GM23338 (cell line): Measurements from ENCODE around the gene ASTN1. TPM values are rescaled to one million over a fixed set of nuclear protein-coding genes. Genes with fewer than 3 reads are reported as not detected.

Experiments used
- ATAC-seq: fragments of 200-7000 bp; cut with Tn5 transposase; 3 replicates; pipeline ENCODE4 v1.9.1; 2020
- DNase-seq: peaks from one replicate; pipeline ENCODE4 v3.0.0-alpha.2; 2015; ENCODE audit warnings: low spot score
- H2AFZ ChIP-seq: fragments of 200-600 bp; sonication (generic); 2 replicates; pipeline ENCODE4 v1.8.0; 2016; ENCODE audit warnings: antibody characterized with exemption, mild to moderate bottlenecking, moderate library complexity
- H3F3A ChIP-seq: fragments of 200-600 bp; sonication (generic); replicated peaks from 2 replicates; pipeline ENCODE4 v1.8.0; 2017; ENCODE audit warnings: antibody characterized with exemption, mixed run types, low read depth
- H3K27ac ChIP-seq: fragments of 200-600 bp; sonication (generic); 2 replicates; pipeline ENCODE4 v1.6.1; 2016; ENCODE audit warnings: low read depth
- H3K27me3 ChIP-seq: fragments of 200-600 bp; sonication (generic); 2 replicates; pipeline ENCODE4 v1.8.0; 2016; ENCODE audit warnings: mild to moderate bottlenecking, mixed run types, moderate library complexity; ENCODE audit not compliant: insufficient read depth
- H3K36me3 ChIP-seq: fragments of 200-600 bp; sonication (generic); 2 replicates; pipeline ENCODE4 v1.8.0; 2016; ENCODE audit warnings: mild to moderate bottlenecking; ENCODE audit not compliant: insufficient read depth
- H3K4me1 ChIP-seq: fragments of 200-600 bp; sonication (generic); 2 replicates; pipeline ENCODE4 v1.8.0; 2016; ENCODE audit warnings: mild to moderate bottlenecking, moderate library complexity; ENCODE audit not compliant: insufficient read depth
- H3K4me2 ChIP-seq: fragments of 200-600 bp; sonication (generic); 2 replicates; pipeline ENCODE4 v1.7.1; 2017; ENCODE audit warnings: mixed run types
- H3K4me3 ChIP-seq: fragments of 200-600 bp; sonication (generic); 2 replicates; pipeline ENCODE4 v1.6.1; 2016; ENCODE audit warnings: mixed run types
- H3K79me2 ChIP-seq: fragments of 200-600 bp; sonication (generic); replicated peaks from 2 replicates; pipeline ENCODE4 v1.8.0; 2017; ENCODE audit warnings: mild to moderate bottlenecking; ENCODE audit not compliant: insufficient read depth
- H3K9me2 ChIP-seq: fragments of 200-600 bp; sonication (generic); 2 replicates; pipeline ENCODE4 v1.8.0; 2017; ENCODE audit not compliant: insufficient read depth
- H4K20me1 ChIP-seq: fragments of 200-600 bp; sonication (generic); replicated peaks from 2 replicates; pipeline ENCODE4 v1.8.0; 2017; ENCODE audit warnings: mild to moderate bottlenecking; ENCODE audit not compliant: insufficient read depth
- H3K27ac Mint-ChIP-seq: 2 replicates; pipeline ENCODE4 v1.8.0; 2020; ENCODE audit warnings: inconsistent platforms, mild to moderate bottlenecking, moderate library complexity, mixed read lengths
- H3K27me3 Mint-ChIP-seq: 3 replicates; pipeline ENCODE4 v1.8.0; 2022; ENCODE audit warnings: low read depth, mild to moderate bottlenecking, moderate library complexity, mixed read lengths, inconsistent platforms; ENCODE audit not compliant: insufficient read depth, poor library complexity
- H3K36me3 Mint-ChIP-seq: 3 replicates; pipeline ENCODE4 v1.8.0; 2021; ENCODE audit warnings: low read depth, mild to moderate bottlenecking, inconsistent platforms, moderate library complexity, mixed read lengths
- H3K4me1 Mint-ChIP-seq: 3 replicates; pipeline ENCODE4 v1.8.0; 2020; ENCODE audit warnings: mild to moderate bottlenecking, inconsistent platforms, mixed read lengths
- H3K4me3 Mint-ChIP-seq: 3 replicates; pipeline ENCODE4 v1.8.0; 2021; ENCODE audit warnings: moderate library complexity, mild to moderate bottlenecking, inconsistent platforms, mixed read lengths
- H3K9me3 Mint-ChIP-seq: 3 replicates; pipeline ENCODE4 v1.8.0; 2020; ENCODE audit warnings: moderate library complexity, mild to moderate bottlenecking, inconsistent platforms, mixed read lengths
- CREB1 ChIP-seq: fragments of 250-450 bp; sonication (Bioruptor Pico); IDR thresholded peaks from 2 replicates; pipeline ENCODE4 v1.5.0; 2020; ENCODE audit warnings: low read depth, mild to moderate bottlenecking, moderate library complexity
- EZH2phosphoT487 ChIP-seq: fragments of 200-600 bp; sonication (generic); IDR thresholded peaks from one replicate; pipeline ENCODE4 v1.8.1; 2018; ENCODE audit warnings: antibody characterized with exemption; ENCODE audit not compliant: unreplicated experiment
- NANOG ChIP-seq: IDR thresholded peaks from 2 replicates; pipeline ENCODE4 v1.6.1; 2016; ENCODE audit warnings: antibody characterized with exemption, borderline replicate concordance
- POLR2AphosphoS5 ChIP-seq: IDR thresholded peaks from 2 replicates; pipeline ENCODE4 v1.6.1; 2016; ENCODE audit warnings: antibody characterized with exemption, low read depth
- ZNF462 ChIP-seq: fragments of 250-450 bp; sonication (Bioruptor Pico); IDR thresholded peaks from 2 replicates; pipeline ENCODE4 v1.5.0; 2020; ENCODE audit warnings: mild to moderate bottlenecking, moderate library complexity
- polyA plus RNA-seq: library from polyadenylated mRNA; unstranded; fragments of >200 nt; fragmentation: Nextera tagmentation; extraction: Ambion mirVana; gene quantifications from 2 replicates; pipeline ENCODE4 v1.2.1, GENCODE V29; 2016
- total RNA-seq: library from RNA; depleted of rRNA; stranded (reverse); fragments of >200 nt; shearing (Covaris generic); gene quantifications from 2 replicates; pipeline ENCODE4 v1.2.3, GENCODE V29; 2014

The ASTN1 gene
- total and polyA plus RNA-seq, 2 experiments from 2014 or later, result 2.0 to 5.2 TPM

- TF ChIP-seq ZNF462 (CRISPR knock-in tag) (no peak), POLR2AphosphoS5 (no peak), EZH2phosphoT487 (no peak)
Observed at GRCh38 chr1:177014325-177014724, 150.2 kb downstream of the ASTN1 start (continued).

GRCh38 chr1:177012342-177012925, 152.1 kb downstream of the ASTN1 start:
- Mint-ChIP-seq H3K36me3 (no peaks in the 10 kb centered on the region), H3K4me3 (no peak overlapping the region), H3K4me1 (peaks cover 2% of the 10 kb centered on the region; the same call in 1 of the 3 replicates), H3K27me3 (no peaks in the 10 kb centered on the region), H3K9me3 (no peaks in the 10 kb centered on the region), H3K27ac (no peak overlapping the region)
- H2AFZ ChIP-seq, result no peak overlapping the region
- DNase-seq (no peak), ATAC-seq (no peak)
- H3K4me2 ChIP-seq, result no peak overlapping the region
- no peak overlapping the region for H3K27ac ChIP-seq
- no peaks in the 10 kb centered on the region for H3K79me2 ChIP-seq
- H4K20me1 ChIP-seq, result no peaks in the 10 kb centered on the region
- no peaks in the 10 kb centered on the region for H3K4me1 ChIP-seq
- no peak overlapping the region for H3K4me3 ChIP-seq
- no peaks in the 10 kb centered on the region for H3F3A ChIP-seq
- peaks cover 10% of the 10 kb centered on the region for H3K9me2 ChIP-seq
- no peak for TF ChIP-seq CREB1 (CRISPR knock-in tag)
- H3K36me3 ChIP-seq, result no peaks in the 10 kb centered on the region
- no peaks in the 10 kb centered on the region for H3K27me3 ChIP-seq

- Histone ChIP-seq H4K20me1 (no peaks in the 10 kb centered on the region), H2AFZ (no peak overlapping the region), H3K36me3 (no peaks in the 10 kb centered on the region), H3K79me2 (no peaks in the 10 kb centered on the region), H3F3A (no peaks in the 10 kb centered on the region), H3K27ac (no peak overlapping the region), H3K27me3 (no peaks in the 10 kb centered on the region), H3K9me2 (0 out of 2 replicates have a peak, but pooled peaks cover under 1% of the 10 kb centered on the region), H3K4me1 (no peaks in the 10 kb centered on the region), H3K4me3 (no peak overlapping the region), H3K4me2 (no peak overlapping the region)
- Mint-ChIP-seq H3K4me3 (no peak overlapping the region), H3K36me3 (no peaks in the 10 kb centered on the region), H3K27me3 (no peaks in the 10 kb centered on the region), H3K9me3 (no peaks in the 10 kb centered on the region), H3K27ac (no peak overlapping the region), H3K4me1 (peaks cover 3% of the 10 kb centered on the region; the same call in 1 of the 3 replicates)
- no peak for TF ChIP-seq NANOG
- ATAC-seq (no peak), DNase-seq (no peak)
Observed at GRCh38 chr1:177011508-177011907, 153.0 kb downstream of the ASTN1 start.
